ENCODE data around the gene ADGRA3.

Gene ADGRA3

GRCh38 chr4:22345678-22346077 lies 170.2 kb downstream of the ADGRA3 start:
- no peaks in the 10 kb centered on the region for H3K9me3 ChIP-seq (ENCODE audit: severe bottlenecking)

GRCh38 chr4:22345055-22345454 lies 170.8 kb downstream of the ADGRA3 start:
- H3K27me3 ChIP-seq (ENCODE audit: insufficient read depth, poor library complexity, severe bottlenecking) = no peaks in the 10 kb centered on the region
- H3K4me1 ChIP-seq (ENCODE audit: insufficient read depth, poor library complexity, severe bottlenecking) = no peaks in the 10 kb centered on the region
- TF ChIP-seq CTCF (IDR thresholded peaks at IDR 0.05; ENCODE audit: poor library complexity, severe bottlenecking) = no peak
- H3K9me3 ChIP-seq (ENCODE audit: severe bottlenecking) = no peaks in the 10 kb centered on the region
- H3K4me3 ChIP-seq (ENCODE audit: severe bottlenecking) = no peak overlapping the region
- ATAC-seq (ENCODE audit: low read depth) (no peak), DNase-seq (ENCODE audit: low spot score) (no peak)
- no peak overlapping the region for H3K27ac ChIP-seq (ENCODE audit: poor library complexity, severe bottlenecking)
- H3K36me3 ChIP-seq (ENCODE audit: low read depth) = no peaks in the 10 kb centered on the region

More at GRCh38 chr4:22345678-22346077, 170.2 kb downstream of the ADGRA3 start:
- Histone ChIP-seq H3K4me1 (ENCODE audit: insufficient read depth, poor library complexity, severe bottlenecking) (no peaks in the 10 kb centered on the region), H3K4me3 (ENCODE audit: severe bottlenecking) (no peak overlapping the region), H3K36me3 (ENCODE audit: low read depth) (no peaks in the 10 kb centered on the region), H3K27me3 (ENCODE audit: insufficient read depth, poor library complexity, severe bottlenecking) (no peaks in the 10 kb centered on the region), H3K27ac (ENCODE audit: poor library complexity, severe bottlenecking) (no peak overlapping the region)
- no peak for ATAC-seq (ENCODE audit: low read depth)
- no peak for TF ChIP-seq CTCF (IDR thresholded peaks at IDR 0.05; ENCODE audit: poor library complexity, severe bottlenecking)
- no peak for DNase-seq (ENCODE audit: low spot score)

GRCh38 chr4:22343606-22344005 lies 172.3 kb downstream of the ADGRA3 start:
- no peaks in the 10 kb centered on the region for H3K36me3 ChIP-seq (ENCODE audit: low read depth)
- DNase-seq (ENCODE audit: low spot score) (no peak), ATAC-seq (ENCODE audit: low read depth) (no peak)
- H3K9me3 ChIP-seq (ENCODE audit: severe bottlenecking) = no peaks in the 10 kb centered on the region
- no peak overlapping the region for H3K4me3 ChIP-seq (ENCODE audit: severe bottlenecking)
- H3K27ac ChIP-seq (ENCODE audit: poor library complexity, severe bottlenecking) = no peak overlapping the region
- TF ChIP-seq CTCF (IDR thresholded peaks at IDR 0.05; ENCODE audit: poor library complexity, severe bottlenecking) = no peak
- no peaks in the 10 kb centered on the region for H3K27me3 ChIP-seq (ENCODE audit: insufficient read depth, poor library complexity, severe bottlenecking)
- H3K4me1 ChIP-seq (ENCODE audit: insufficient read depth, poor library complexity, severe bottlenecking) = no peaks in the 10 kb centered on the region

DNA sequence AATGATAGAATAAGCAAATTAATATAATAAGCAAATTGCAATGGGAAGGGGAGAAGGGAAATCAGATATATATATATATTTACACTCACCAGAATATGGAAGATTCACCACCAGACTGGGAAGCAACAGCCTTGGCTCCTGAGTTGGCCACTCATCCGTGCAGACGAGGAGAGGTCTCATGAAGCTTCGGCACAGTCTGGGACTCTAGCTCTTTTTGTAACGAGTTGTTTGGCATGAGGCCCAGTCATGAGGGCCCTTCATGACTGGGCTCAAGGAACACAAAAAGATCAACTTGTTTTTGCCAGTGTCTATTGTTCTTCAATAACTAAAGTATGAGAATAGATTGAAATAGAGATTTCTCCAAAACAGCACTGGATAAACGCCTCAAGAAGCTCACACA lies 176.4 kb downstream of the ADGRA3 start:
- TF ChIP-seq CTCF (IDR thresholded peaks at IDR 0.05; ENCODE audit: poor library complexity, severe bottlenecking) = no peak
- H3K9me3 ChIP-seq (ENCODE audit: severe bottlenecking) = no peaks in the 10 kb centered on the region
- no peaks in the 10 kb centered on the region for H3K4me1 ChIP-seq (ENCODE audit: insufficient read depth, poor library complexity, severe bottlenecking)
- H3K36me3 ChIP-seq (ENCODE audit: low read depth) = no peaks in the 10 kb centered on the region
- no peak for DNase-seq (ENCODE audit: low spot score)
- no peaks in the 10 kb centered on the region for H3K27me3 ChIP-seq (ENCODE audit: insufficient read depth, poor library complexity, severe bottlenecking)
- H3K27ac ChIP-seq (ENCODE audit: poor library complexity, severe bottlenecking) = no peak overlapping the region
- no peak overlapping the region for H3K4me3 ChIP-seq (ENCODE audit: severe bottlenecking)
- no peak for ATAC-seq (ENCODE audit: low read depth)

DNA sequence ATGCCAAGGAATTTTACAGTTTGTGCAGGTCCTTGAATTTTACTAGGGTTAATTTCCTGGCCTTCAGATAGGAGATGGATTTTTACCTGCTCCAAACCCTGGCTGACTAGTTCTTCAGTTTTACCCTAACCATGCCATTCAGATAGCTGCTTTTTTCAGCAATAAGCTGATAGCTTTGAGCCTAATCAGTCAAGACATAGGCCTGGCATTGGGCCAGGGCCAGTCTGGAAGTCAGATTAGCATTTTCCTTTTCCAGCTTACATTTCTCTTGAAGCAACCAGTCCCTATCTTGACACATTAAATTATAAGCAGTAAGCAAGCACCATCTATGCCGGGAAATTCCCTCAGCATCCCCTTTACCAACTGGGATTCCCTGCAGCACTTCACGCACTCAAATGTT lies 177.1 kb downstream of the ADGRA3 start:
- ATAC-seq (ENCODE audit: low read depth) = no peak

More for the DNA sequence above, 177.1 kb downstream of the ADGRA3 start:
- DNase-seq (ENCODE audit: low spot score) = no peak
- TF ChIP-seq CTCF (IDR thresholded peaks at IDR 0.05; ENCODE audit: poor library complexity, severe bottlenecking) = no peak
- Histone ChIP-seq H3K4me3 (ENCODE audit: severe bottlenecking) (no peak overlapping the region), H3K36me3 (ENCODE audit: low read depth) (no peaks in the 10 kb centered on the region), H3K27ac (ENCODE audit: poor library complexity, severe bottlenecking) (no peak overlapping the region), H3K27me3 (ENCODE audit: insufficient read depth, poor library complexity, severe bottlenecking) (no peaks in the 10 kb centered on the region), H3K9me3 (ENCODE audit: severe bottlenecking) (no peaks in the 10 kb centered on the region), H3K4me1 (ENCODE audit: insufficient read depth, poor library complexity, severe bottlenecking) (no peaks in the 10 kb centered on the region)
